Ovary (tissue), 3 donors: ENCODE measurements around the gene IL17RE.

Experiments used
- CTCF ChIP-seq, 3 donors: fragments of 450-650 bp in 2 of 3; fragments of 200-600 bp in 1 of 3; IDR thresholded peaks; one replicate each; pipeline versions ENCODE4 v1.5.1 to v1.8.0; 2016 to 2022; ENCODE audit warnings: antibody characterized with exemption in 3 of 3, mild to moderate bottlenecking in 1 of 3
- EP300 ChIP-seq: sonication (generic); formaldehyde crosslinking; IDR thresholded peaks from one replicate; pipeline ENCODE4 v1.6.1; 2017; ENCODE audit warnings: antibody characterized with exemption
- POLR2A ChIP-seq: fragments of 450-650 bp; IDR thresholded peaks from one replicate; pipeline ENCODE4 v1.6.1; 2017; ENCODE audit warnings: antibody characterized with exemption, mild to moderate bottlenecking, moderate library complexity
- donor health status: DM: no; HTN: no; CAD: no.

DNA sequence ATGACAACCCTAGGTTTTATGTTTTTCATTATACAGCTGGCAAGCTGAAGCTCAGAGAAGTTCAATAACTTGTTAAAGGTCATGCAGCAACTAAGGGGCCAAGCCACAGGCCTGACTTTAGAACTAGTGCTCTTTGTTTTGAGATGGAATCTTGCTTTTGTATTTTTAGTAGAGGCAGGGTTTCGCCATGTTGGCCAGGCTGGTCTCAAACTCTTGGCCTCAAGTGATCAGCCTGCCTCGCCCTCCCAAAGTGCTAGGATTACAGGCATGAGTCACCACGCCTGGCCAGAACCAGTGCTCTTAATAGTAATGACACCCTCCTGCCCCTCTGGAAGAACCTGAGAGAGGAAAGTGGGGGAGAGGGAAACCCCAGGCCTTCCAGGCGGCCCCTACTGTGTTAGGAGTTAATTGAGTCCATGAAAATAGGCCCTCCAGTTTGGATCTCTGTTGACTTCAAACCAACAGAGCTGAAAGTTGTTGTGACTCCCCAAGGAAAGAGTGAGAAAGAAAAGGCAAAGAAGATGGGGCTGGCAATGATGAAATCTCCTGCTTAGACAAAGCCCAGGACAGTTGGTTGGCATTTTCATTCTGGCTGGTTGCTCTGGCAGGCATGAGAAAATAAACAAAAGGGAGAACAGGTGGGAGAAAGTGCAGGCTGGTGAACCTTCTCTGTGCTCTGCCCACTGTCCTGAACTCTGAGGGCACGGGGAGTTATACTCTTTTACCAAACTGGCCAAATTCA lies 53.1 kb downstream of the IL17RE start:
- TF ChIP-seq CTCF (IDR thresholded peaks at IDR 0.05) (no peak), EP300 (no peak), POLR2A (no peak)
